Measurements from ENCODE around the gene SELENOK. TPM values are rescaled to one million over a fixed set of nuclear protein-coding genes. Genes with fewer than 3 reads are reported as not detected.

The SELENOK gene
- total and polyA plus RNA-seq, 10 donors, result 28.4 to 84.0 (median 42.3) TPM

DNA sequence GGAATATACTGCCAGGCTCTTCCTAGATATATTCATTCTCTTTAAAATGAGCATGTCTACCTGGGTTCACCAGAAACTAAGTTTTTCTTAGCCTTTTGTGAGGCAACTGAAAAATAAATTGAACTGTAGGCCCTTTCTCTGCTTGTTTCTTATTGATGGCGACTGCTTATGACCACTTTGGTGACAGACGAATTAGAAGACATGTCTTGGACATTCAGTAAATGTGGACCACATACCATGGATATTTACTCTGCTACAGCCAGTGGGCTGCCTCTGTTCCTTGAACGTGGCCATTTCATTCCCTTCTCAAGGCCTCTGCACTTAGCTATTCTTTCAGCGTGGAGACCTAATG, 603 bp upstream of the SELENOK start:
- no peak for DNase-seq
- peak overlapping the region; percentile 95 to 98 (median 97) for H3K27ac ChIP-seq
- peaks cover 0 to 13% (median 4%) of the 10 kb centered on the region in 6 donors for H3K36me3 ChIP-seq
- intact Hi-C loops (cut with DNase I; ENCODE audit: low total_unique reads), result no loop called here
- peak overlapping the region; percentile 14 to 93 (median 76) for H3K4me3 ChIP-seq
- TF ChIP-seq POLR2AphosphoS5 (IDR thresholded peaks at IDR 0.05), result no peak
- no peak for TF ChIP-seq POLR2A (IDR thresholded peaks at IDR 0.05)
- TF ChIP-seq, protein P1, sequence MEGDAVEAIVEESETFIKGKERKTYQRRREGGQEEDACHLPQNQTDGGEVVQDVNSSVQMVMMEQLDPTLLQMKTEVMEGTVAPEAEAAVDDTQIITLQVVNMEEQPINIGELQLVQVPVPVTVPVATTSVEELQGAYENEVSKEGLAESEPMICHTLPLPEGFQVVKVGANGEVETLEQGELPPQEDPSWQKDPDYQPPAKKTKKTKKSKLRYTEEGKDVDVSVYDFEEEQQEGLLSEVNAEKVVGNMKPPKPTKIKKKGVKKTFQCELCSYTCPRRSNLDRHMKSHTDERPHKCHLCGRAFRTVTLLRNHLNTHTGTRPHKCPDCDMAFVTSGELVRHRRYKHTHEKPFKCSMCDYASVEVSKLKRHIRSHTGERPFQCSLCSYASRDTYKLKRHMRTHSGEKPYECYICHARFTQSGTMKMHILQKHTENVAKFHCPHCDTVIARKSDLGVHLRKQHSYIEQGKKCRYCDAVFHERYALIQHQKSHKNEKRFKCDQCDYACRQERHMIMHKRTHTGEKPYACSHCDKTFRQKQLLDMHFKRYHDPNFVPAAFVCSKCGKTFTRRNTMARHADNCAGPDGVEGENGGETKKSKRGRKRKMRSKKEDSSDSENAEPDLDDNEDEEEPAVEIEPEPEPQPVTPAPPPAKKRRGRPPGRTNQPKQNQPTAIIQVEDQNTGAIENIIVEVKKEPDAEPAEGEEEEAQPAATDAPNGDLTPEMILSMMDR (IDR thresholded peaks at IDR 0.05 in 8 of 11, conservative IDR thresholded peaks at IDR 0.05 in 3 of 11), result no peak
- H3K9me3 ChIP-seq, result no peaks in the 10 kb centered on the region
- H3K27me3 ChIP-seq (replicated peaks in 1 of 7), result peaks cover 0 to 7% (median 0%) of the 10 kb centered on the region in 7 donors
- 57 to 83% (median 67%) methylated on average over 4 of the region's 4 CpGs for WGBS, 5 donors
- H3K4me1 ChIP-seq, result peaks cover 18 to 47% (median 37%) of the 10 kb centered on the region in 6 donors

DNA sequence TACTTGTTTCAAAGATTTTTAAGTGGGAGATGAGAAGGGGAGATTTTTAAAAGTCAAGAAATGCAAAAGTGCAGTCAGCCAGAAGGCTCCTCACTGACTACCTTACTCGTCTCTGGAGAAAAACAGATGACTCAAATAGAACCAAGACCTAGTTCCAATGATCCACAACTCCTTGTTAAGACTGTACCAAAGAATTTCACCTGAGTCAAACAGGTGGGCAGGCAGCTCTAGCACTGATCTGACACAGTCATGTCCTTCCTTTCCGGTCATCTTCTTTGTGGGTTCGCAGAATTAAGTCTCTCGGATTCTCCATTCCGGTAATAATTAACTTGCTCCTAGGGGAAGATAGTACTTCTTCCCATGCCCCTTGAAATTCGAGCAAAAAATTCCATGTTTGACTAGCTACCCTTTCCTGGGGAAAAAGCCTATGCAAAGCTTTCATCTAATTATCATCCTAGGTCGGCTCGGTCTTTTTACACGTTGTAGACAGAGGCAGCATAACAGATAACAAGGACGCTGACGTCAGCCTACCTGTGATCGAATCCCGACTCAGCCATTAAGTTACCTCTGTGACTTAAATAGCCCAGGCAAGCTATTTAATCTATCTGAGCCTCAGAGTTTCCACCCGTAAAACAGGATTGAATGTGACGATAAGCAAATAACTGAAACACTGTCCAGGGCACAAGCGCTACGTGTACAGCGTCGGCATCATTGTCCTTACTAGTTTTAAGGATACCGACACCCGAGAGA, 758 bp downstream of the SELENOK start:
- H3K27ac ChIP-seq, result peak overlapping the region; percentile 95 to 98 (median 97)
- WGBS, 5 donors, result 5 to 11% (median 7%) methylated on average over 21 of the region's 21 CpGs
- intact Hi-C loops (cut with DNase I; ENCODE audit: low total_unique reads), result no loop called here
- peaks cover 18 to 55% (median 37%) of the 10 kb centered on the region in 6 donors for H3K4me1 ChIP-seq
- H3K4me3 ChIP-seq, result peak overlapping the region; percentile 64 to 93 (median 80)
- no peaks in the 10 kb centered on the region for H3K9me3 ChIP-seq
- no peak for TF ChIP-seq POLR2AphosphoS5 (IDR thresholded peaks at IDR 0.05)
- TF ChIP-seq, protein P1 (IDR thresholded peaks at IDR 0.05 in 8 of 11, conservative IDR thresholded peaks at IDR 0.05 in 3 of 11), result no peak
- no peak for TF ChIP-seq POLR2A (IDR thresholded peaks at IDR 0.05)
- DNase-seq, result no peak
- H3K27me3 ChIP-seq (replicated peaks in 1 of 7), result no peaks in the 10 kb centered on the region
- H3K36me3 ChIP-seq, result peaks cover 0 to 27% (median 16%) of the 10 kb centered on the region in 6 donors

DNA sequence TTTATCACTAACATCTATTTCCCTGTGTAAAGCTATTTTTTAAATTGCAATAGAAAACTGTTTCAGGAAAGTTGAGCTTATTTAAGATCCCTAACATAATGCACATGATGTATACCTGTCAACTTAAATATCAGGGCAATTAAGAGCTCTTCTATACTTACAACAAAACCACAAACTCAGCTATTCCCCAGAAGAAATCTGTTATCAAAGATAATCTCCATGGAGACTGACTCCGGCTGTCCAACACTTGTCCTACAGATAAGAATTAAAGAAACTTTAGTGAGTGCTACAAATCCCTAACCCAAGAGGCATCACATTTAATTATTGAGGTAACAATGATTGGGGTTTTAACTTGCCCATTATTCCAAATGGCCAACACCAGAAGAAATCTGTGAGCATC, 3.4 kb downstream of the SELENOK start:
- H3K9me3 ChIP-seq, result no peaks in the 10 kb centered on the region
- TF ChIP-seq POLR2AphosphoS5 (IDR thresholded peaks at IDR 0.05), result no peak
- TF ChIP-seq, protein P1 (IDR thresholded peaks at IDR 0.05 in 8 of 11, conservative IDR thresholded peaks at IDR 0.05 in 3 of 11), result no peak
- no peak for TF ChIP-seq POLR2A (IDR thresholded peaks at IDR 0.05)
- no peak overlapping the region for H3K4me3 ChIP-seq
- intact Hi-C loops (cut with DNase I; ENCODE audit: low total_unique reads), result no loop called here
- H3K27me3 ChIP-seq (replicated peaks in 1 of 7), result no peaks in the 10 kb centered on the region
- H3K27ac ChIP-seq, result no peak overlapping the region
- peaks cover 18 to 55% (median 37%) of the 10 kb centered on the region in 6 donors for H3K4me1 ChIP-seq
- H3K36me3 ChIP-seq, result peaks cover 2 to 54% (median 38%) of the 10 kb centered on the region in 6 donors
- no peak for DNase-seq
- WGBS, 5 donors, result 79 to 90% (median 86%) methylated on average over 1 of the region's 1 CpG

DNA sequence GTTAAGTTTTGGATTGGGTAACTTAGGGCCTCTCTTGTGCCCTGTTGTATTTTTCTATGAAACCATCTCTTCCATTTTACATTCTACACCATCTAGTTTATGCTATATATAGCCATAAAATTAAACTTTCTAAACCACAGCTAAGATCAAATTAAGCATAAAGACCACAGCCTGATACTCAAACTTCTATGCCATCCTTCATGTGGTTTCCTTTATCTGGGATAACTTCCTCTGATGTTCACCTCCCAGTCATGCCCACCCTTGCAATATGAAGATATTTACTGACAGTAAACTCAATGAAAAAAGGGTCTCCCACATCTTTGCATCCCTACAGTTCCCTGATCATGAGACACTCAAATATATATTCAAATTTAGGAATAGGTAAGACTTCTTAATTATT, 4.2 kb downstream of the SELENOK start:
- H3K4me1 ChIP-seq, result peaks cover 18 to 53% (median 35%) of the 10 kb centered on the region in 6 donors
- no peaks in the 10 kb centered on the region for H3K9me3 ChIP-seq
- no peaks in the 10 kb centered on the region for H3K27me3 ChIP-seq (replicated peaks in 1 of 7)
- TF ChIP-seq POLR2AphosphoS5 (IDR thresholded peaks at IDR 0.05) (no peak), POLR2A (IDR thresholded peaks at IDR 0.05) (no peak)
- TF ChIP-seq, protein P1 (IDR thresholded peaks at IDR 0.05 in 8 of 11, conservative IDR thresholded peaks at IDR 0.05 in 3 of 11), result no peak
- DNase-seq, result no peak
- intact Hi-C loops (cut with DNase I; ENCODE audit: low total_unique reads), result no loop called here
- no peak overlapping the region for H3K27ac ChIP-seq
- H3K4me3 ChIP-seq, result no peak overlapping the region
- peaks cover 2 to 56% (median 38%) of the 10 kb centered on the region in 6 donors for H3K36me3 ChIP-seq
